GM21529 (cell line): ENCODE data around the gene ALDH5A1.

ENCODE experiments used
- ATAC-seq: cut with Tn5 transposase; IDR thresholded peaks from one replicate; pipeline ENCODE4 v1.9.1; 2021; ENCODE audit not compliant: unreplicated experiment

ALDH5A1 gene

DNA sequence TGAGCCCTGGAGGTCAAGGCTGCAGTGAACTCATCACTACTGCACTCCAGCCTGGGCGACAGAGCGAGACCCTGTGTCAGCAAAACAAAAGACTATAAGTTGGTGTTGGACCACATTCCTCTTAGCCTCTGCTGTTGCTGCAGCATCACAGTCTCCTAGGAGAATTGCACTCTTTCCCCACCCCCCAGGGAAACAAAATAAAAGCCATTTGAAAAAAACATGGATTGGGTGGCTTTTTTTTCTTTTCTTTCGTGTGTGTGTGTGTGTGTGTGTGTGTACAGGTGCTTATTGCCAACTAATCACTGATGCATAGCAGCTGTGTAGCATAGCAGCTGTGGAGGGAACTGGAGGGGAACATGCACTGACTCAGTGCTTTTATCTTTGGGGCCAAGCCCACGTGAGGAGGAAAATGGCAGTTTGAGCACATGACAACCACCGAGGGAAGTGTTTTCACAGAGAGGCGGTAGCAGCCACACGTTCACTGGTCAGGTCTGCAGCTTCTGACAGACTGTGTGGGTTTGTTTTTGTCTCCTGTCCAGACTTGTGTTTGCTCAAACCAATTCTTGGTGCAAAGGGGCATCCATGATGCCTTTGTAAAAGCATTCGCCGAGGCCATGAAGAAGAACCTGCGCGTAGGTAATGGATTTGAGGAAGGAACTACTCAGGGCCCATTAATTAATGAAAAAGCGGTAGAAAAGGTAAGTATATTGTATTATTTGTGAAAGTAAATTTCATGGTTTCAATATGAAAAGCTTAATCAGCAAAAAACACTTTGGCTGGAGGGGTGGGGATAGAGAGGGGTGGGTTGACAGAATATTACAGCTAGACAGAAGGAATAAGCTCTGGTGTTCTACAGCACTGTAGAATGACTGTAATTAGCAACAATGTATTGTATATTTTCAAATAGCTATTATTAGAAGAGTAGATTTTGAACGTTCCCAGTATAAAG is 27.7 kb downstream of the ALDH5A1 start:
- ATAC-seq, result no peak

DNA sequence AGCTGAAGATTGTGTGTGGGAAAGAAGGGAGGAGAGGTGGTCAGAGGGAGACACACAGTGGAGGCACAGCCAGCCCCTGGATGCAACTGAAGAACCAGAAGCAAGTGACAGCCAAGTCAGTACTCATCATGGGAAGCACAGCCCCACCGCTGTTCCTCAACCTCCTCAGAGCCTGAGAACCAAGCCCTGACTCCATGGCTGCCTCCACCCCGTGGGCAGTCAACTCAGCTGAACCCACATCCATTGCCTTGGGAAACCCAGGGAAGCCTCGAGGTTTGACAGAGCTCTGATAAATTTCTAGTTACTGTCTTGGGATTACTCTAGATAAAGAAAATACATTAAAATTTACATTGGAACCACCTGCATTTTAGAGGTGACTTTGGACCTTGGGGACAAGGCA is 29.6 kb downstream of the ALDH5A1 start:
- ATAC-seq, result no peak

DNA sequence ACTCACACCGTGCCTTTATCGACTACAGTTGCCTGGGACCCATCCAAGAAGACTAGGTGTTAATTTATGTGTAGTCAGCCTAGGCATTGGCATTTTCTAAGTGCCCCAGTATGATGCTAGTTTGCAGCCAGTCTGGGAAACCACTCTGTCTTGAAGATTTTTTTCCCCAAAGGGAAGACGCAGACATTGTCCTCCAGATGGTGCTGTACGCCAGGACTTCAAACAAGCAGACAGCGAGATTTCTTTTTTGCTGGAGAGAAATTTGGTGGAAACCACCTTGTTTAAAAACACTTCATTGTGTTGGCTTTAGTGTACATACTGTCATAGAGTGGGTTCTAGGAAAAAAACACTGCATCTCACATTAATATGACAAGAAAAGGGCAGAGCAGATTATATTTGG is 30.0 kb downstream of the ALDH5A1 start:
- ATAC-seq, result peak; percentile 47

DNA sequence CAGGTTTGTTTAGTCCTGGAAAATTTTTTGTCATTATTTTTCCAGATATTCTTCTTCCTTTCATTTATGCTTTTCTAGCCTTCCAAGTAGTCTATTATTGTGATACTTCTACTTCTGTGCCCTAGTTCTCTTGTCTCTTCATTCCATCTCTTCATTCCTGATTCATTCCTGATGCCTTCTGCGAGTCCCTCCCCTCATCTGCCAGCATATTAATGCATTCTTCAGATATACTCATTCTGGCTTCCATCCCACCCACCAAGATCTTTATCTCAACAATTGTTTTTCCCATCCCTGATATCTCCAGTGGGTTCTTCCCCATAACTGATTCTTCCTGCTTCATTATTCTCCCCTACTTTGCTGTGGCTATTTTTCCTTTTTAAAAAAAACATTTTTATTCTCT is 35.2 kb downstream of the ALDH5A1 start:
- no peak for ATAC-seq

DNA sequence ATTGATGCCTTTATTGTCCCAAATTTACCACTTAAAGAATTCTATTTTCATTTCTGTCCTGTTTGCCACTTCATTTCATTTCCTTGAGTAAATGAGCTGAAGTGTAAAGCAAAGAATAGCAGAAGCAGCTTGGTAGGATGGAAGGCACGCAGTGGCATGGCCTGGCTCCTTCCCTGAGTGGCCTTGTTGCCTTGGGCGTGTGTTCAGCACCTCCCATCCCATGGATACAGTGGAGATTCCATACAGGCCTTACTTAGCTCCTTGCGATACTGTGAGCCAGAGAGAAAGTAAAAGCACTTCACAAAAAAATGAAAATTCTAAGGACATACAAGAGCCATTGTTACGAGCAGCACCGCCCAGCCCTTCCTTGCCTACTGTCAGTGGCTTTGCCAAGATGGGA is 39.6 kb downstream of the ALDH5A1 start:
- ATAC-seq, result no peak

GRCh38 chr6:24535210-24535609 is 40.4 kb downstream of the ALDH5A1 start:
- no peak for ATAC-seq

- ATAC-seq, result no peak
These were observed 41.7 kb downstream of the ALDH5A1 start for GRCh38 chr6:24536466-24536865.

DNA sequence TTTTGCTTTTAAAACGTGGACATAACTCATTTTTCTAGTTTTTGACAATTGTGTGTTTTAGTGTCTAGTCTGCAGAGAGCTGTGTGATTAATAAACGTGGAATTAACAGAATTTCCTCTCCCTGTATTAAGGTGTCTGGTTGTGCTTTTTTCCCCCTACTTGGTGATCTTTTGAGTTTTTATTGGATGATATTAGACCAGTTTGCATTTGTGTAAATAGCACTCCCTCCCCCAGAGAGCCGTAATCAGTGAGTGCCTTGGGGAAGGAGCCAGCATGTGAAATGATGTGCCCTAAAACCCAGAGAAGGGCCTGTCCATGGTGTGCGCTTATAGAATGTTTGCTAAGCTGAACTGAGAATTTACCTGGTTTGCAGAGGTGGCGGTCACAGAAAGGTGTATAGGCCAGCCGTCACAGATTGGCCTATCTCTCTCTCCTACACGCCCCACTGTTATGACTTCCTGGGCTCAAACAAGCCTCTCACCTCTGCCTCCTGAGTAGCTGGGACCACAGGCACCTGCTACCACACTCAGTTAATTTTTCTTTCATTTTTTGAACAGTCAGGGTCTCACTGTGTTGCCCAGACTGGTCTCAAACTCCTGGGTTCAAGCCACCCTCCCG is 42.4 kb downstream of the ALDH5A1 start:
- no peak for ATAC-seq

GRCh38 chr6:24537771-24538385 is 43.1 kb downstream of the ALDH5A1 start:
- ATAC-seq, result no peak

DNA sequence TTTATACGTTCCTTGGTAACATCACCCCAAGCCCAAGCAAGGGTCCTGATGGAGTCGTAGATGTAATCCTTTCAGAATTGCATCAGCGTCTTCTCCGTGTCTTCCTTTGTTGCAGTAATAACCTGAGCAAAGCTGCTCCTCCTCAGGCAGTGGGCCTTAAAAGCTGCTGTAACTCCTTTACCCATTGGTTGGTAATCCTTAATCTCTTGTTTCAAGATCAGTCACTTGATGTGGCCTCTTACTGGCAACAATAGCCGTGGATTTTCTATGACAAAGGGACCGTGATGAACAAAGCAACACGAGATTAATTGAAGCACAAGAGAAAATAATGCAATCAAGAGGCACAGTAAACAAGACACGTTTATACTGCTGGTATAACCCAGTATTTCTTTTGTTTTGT is 44.6 kb downstream of the ALDH5A1 start:
- ATAC-seq, result no peak

DNA sequence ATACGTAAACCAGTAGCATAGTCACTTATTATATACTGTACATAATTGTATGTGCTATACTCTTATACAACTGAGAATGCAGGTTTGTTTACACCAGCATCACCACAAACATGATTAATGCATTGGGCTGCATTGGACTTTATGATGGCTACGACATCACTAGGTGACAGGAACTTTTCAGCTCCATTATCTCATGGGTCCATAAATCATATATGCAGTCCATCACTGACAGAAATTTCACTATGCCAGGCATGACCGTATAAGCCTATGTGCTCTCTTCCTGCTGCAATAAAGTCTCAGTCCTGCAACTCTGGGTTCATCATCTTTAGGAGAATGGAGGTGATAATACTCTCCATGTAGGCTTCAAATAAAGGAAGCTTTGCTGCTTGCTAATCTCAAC is 45.4 kb downstream of the ALDH5A1 start:
- ATAC-seq, result no peak

DNA sequence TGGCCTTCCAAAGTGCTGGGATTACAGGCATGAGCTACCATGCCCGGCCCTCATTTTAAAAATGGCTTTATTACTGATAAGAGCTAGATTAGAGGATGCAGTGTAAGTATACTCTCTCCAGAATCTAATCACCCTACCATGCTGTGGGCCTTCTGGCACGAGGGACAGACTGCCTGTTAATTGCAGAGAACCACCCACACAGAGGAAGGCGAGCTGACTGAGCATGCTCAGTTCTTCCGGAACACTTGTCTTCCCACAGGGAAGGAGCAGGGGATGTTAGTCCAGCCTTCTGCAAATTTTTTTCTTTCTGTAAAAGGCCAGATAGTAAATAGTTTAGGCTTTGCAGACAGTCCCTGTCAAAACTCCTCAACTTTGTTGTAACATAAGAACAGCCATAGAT is 48.9 kb downstream of the ALDH5A1 start:
- no peak for ATAC-seq

DNA sequence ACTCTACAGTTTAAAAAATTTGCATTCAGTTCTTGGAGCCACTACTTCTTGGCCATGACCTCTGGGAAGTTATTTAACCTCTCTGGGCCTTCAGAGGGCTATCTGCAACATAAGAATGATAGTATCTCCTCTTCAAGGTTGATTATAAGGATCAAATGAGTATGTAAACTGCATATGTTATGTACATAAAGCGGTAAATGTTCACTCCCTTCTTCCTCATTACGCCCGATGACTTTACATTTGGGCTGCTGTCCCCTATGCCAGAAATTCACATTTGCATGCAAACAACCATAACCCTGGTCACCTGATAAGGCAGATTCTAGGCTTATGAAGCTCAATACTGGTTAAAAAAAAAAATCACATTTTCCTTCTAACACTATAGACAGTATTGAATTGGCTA is 50.4 kb downstream of the ALDH5A1 start:
- no peak for ATAC-seq

GRCh38 chr6:24545691-24546090 is 50.9 kb downstream of the ALDH5A1 start:
- ATAC-seq, result no peak

- ATAC-seq, result no peak
These were observed 51.7 kb downstream of the ALDH5A1 start for GRCh38 chr6:24546439-24546838.

DNA sequence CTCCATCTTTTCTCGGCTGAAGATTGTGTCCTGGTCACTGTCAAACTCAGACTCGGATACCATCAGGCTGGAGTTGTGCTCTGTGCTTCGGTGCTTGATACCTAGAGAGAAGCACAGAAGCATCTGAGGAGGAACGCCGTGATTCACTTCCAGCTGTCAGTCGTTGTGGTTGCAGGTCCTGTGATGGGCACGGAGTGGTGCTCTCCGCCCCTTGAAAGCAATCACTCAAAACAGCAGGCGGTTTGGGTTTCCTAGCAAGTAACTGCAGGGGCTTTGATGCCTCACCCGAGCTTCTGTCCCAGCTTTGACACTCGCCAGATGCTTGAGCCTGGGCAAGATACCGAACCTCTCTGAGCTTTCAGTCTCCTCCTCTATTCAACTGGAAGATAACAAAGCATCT is 52.5 kb downstream of the ALDH5A1 start:
- ATAC-seq, result no peak

- ATAC-seq, result no peak
These were observed 54.4 kb downstream of the ALDH5A1 start for GRCh38 chr6:24549158-24549557.

GRCh38 chr6:24549674-24550353 is 55.0 kb downstream of the ALDH5A1 start:
- ATAC-seq, result no peak

GRCh38 chr6:24551139-24551538 is 56.4 kb downstream of the ALDH5A1 start:
- ATAC-seq, result no peak

DNA sequence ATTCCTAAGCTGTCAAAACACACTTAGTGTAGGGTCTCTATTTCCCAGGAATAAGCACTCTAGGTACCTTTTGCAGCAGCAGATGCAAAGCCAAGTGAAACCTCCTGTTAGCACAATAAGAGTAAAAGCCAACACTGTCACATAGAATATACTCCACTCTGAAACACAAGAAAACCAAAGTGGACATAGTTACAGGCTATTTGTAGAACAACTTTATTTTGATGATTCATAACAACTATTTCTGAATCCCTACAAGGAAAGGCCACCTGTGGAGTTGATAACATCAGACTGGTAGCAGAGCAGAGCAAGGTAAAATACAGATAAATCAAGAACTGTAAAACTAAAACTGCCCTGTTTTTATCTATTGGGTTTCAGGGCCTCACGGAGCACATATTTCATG is 59.7 kb downstream of the ALDH5A1 start:
- ATAC-seq, result peak; percentile 85

DNA sequence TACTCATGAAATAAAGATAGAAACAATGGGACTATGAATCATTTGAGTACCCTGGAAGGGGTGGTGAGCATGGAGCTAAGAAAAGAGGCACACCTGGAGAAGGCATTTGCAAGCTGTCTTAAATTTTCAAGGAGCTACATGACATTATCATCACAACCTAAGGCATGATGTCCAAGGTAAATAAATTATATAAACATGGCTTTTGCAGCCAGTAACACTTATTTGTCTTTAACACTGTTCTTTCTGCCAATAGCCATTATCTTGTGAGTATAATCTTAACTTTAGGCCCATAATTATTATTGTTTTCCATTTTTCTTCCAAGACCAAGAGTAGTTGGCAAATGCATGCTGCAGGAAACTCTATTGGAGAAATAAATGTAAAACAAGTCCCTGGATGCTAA is 63.7 kb downstream of the ALDH5A1 start:
- ATAC-seq, result no peak
